IPS-15b (cell line): ENCODE results near the gene SCN2A.

ENCODE experiments used
- H3K27me3 ChIP-seq: one replicate; pipeline ENCODE4 v1.6.1; 2013; ENCODE audit warnings: low read length; ENCODE audit not compliant: control insufficient read depth, insufficient read depth
- H3K36me3 ChIP-seq: one replicate; pipeline ENCODE4 v1.6.1; 2013; ENCODE audit warnings: low read length; ENCODE audit not compliant: control insufficient read depth, insufficient read depth
- H3K4me1 ChIP-seq: one replicate; pipeline ENCODE4 v1.6.1; 2013; ENCODE audit warnings: mild to moderate bottlenecking, low read length; ENCODE audit not compliant: control insufficient read depth, insufficient read depth
- H3K4me3 ChIP-seq: one replicate; pipeline ENCODE4 v1.5.1; 2013; ENCODE audit warnings: low read depth, low read length
- H3K9ac ChIP-seq: one replicate; pipeline ENCODE4 v1.6.1; 2013; ENCODE audit warnings: low read depth, mild to moderate bottlenecking, low read length
- H3K9me3 ChIP-seq: one replicate; pipeline ENCODE4 v1.6.1; 2013; ENCODE audit warnings: mild to moderate bottlenecking, low read length; ENCODE audit not compliant: control insufficient read depth, insufficient read depth

SCN2A gene

DNA sequence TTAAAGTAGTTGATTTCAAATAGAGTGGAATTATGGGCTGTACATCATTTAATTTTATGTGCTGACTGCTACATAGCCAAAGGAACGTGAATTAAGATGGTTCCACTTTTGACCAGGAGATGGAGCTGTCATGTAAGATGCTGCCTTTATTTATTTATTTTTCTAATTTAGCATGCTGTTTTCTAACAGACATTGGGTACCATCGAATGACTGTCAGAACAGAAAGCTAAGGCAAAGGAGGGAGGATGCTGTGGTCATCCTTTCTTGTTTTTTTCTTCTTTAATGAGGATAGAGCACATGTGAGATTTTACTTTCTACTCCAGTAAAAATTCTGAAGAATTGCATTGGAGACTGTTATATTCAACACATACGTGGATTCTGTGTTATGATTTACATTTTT is at the start of gene SCN2A:
Gene SCN2A, plus strand, starts transcription at position 185 of the 400 bp plus-strand sequence. CDS start 56,410 bp downstream, outside the sequence.
- no peak within 1 kb of the TSS for H3K9ac ChIP-seq
- H3K9me3 ChIP-seq: no peaks in the 10 kb centered on the region
- no peaks in the 10 kb centered on the region for H3K36me3 ChIP-seq
- no peaks in the 10 kb centered on the region for H3K27me3 ChIP-seq
- H3K4me1 ChIP-seq: no peaks in the 10 kb centered on the region
- H3K4me3 ChIP-seq: no peak within 1 kb of the TSS

GRCh38 chr2:165191096-165191728 is 48.0 kb upstream of the SCN2A start:
- Histone ChIP-seq H3K4me3 (no peak overlapping the region), H3K27me3 (no peaks in the 10 kb centered on the region), H3K9me3 (no peaks in the 10 kb centered on the region), H3K4me1 (no peaks in the 10 kb centered on the region), H3K9ac (no peak overlapping the region), H3K36me3 (no peaks in the 10 kb centered on the region)

DNA sequence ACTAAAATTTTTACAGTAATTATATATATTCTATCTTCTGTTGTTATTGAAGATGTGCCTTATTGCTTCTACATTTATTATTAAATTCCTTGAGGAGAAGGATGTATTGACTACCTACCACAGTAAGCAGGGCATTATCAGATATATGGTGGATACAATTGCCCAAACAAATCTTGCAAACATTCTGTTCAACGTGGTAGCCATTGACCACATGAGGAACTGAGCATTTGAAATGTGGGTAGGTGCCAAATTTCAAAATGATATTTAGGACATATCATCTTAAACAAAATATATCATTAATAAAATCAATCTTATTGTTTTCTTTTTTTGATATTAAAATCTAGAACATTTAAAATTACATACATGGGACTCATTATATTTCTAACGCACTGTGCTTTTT is 46.5 kb upstream of the SCN2A start:
- Histone ChIP-seq H3K9ac (no peak overlapping the region), H3K27me3 (no peaks in the 10 kb centered on the region)

DNA sequence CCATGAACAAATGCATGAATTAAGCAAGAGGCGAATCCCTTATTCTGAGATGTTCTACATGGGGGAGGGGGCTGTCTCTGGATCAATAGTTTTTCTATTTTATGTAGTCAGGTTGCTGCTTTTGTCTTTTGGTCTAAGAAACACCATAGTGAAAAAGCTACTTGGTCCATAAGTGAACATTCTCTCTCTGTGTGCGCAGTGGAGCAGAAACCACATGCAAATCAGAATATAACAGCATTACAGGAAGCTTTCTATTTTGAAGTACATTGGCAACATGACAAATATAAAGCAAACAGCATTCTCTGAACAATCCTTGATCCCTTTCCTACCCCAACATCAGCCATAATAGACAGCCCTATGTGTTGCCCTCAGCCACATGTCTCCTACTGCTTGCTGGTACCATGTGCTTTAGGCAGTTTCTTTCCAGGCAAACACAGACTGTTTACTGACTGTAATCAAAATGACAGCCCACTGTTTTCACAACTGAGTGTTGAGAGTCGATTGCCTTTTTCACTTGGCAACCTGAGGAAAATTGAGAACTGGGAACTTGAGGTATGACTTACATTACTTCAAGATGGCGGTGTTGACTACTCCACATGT is 45.9 kb upstream of the SCN2A start:
- Histone ChIP-seq H3K9me3 (no peaks in the 10 kb centered on the region), H3K36me3 (no peaks in the 10 kb centered on the region), H3K9ac (no peak overlapping the region), H3K4me1 (no peaks in the 10 kb centered on the region), H3K27me3 (no peaks in the 10 kb centered on the region), H3K4me3 (no peak overlapping the region)

More for the DNA sequence above, 46.5 kb upstream of the SCN2A start:
- no peak overlapping the region for H3K4me3 ChIP-seq
- no peaks in the 10 kb centered on the region for H3K36me3 ChIP-seq
- H3K9me3 ChIP-seq: no peaks in the 10 kb centered on the region
- no peaks in the 10 kb centered on the region for H3K4me1 ChIP-seq

DNA sequence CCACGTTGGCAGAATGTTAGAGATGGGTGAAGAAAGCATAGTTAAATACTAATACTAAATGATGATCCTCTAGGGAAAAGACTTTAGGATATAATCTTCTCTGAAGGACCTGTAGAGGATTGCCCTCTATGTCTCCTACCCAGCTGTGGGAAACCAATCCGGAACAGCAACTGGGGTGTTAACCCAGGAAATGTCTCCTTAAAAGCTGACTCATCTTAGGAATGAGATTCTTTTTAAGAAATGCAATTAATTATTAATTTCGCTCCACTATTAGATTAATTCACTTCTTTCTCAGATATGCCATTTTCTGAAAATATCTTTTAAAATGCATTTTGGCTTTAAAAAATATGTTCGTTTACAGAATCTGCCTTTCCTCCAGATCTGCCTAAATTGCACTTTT is 42.8 kb upstream of the SCN2A start:
- H3K9me3 ChIP-seq: no peaks in the 10 kb centered on the region
- H3K4me1 ChIP-seq: no peaks in the 10 kb centered on the region
- H3K4me3 ChIP-seq: no peak overlapping the region
- no peaks in the 10 kb centered on the region for H3K36me3 ChIP-seq
- H3K27me3 ChIP-seq: no peaks in the 10 kb centered on the region
- no peak overlapping the region for H3K9ac ChIP-seq

DNA sequence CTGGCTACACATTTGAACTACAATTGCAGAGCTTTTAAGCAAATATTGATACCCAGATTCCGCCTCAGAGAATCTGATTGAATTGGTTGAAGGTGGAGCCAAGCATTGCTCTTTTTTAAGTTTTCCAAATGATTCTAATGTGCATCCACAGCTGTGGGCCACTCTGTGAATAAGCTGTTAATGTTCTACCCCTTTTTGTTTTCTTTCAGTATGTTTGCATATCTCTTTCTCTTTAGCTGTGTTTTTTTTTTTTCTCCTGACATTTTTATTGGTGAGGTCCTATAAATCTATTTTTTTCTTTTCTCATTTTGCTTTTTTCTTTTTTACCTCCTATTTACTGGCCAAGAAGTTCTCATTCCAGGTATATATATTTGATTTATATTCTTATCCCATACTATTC is 41.9 kb upstream of the SCN2A start:
- Histone ChIP-seq H3K9ac (no peak overlapping the region), H3K36me3 (no peaks in the 10 kb centered on the region), H3K9me3 (no peaks in the 10 kb centered on the region), H3K4me3 (no peak overlapping the region), H3K27me3 (no peaks in the 10 kb centered on the region), H3K4me1 (no peaks in the 10 kb centered on the region)

- no peaks in the 10 kb centered on the region for H3K9me3 ChIP-seq
- H3K9ac ChIP-seq: no peak overlapping the region
These were observed 41.0 kb upstream of the SCN2A start for GRCh38 chr2:165198181-165198580.

DNA sequence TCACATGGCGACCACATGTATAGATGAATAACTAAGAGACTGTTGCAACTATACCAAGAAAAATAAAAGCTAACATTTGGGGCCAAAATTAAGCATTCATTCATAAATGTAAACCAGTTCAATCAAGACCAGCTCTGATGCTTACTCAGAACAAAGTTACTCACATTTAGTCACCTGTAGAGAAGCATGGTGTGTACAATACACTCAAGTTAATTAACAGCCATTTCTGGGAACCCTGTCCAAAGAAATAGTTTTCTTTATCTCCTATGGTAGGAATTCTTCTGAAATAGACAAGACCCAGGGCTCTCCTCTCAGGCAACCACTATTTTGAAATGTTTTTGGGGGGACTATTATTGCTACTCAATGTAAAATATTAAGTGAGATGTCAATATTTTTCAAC is 37.0 kb upstream of the SCN2A start:
- Histone ChIP-seq H3K4me1 (no peaks in the 10 kb centered on the region), H3K27me3 (no peaks in the 10 kb centered on the region), H3K9ac (no peak overlapping the region), H3K9me3 (no peaks in the 10 kb centered on the region), H3K4me3 (no peak overlapping the region), H3K36me3 (no peaks in the 10 kb centered on the region)

More at GRCh38 chr2:165198181-165198580, 41.0 kb upstream of the SCN2A start:
- no peaks in the 10 kb centered on the region for H3K4me1 ChIP-seq
- no peaks in the 10 kb centered on the region for H3K36me3 ChIP-seq
- no peaks in the 10 kb centered on the region for H3K27me3 ChIP-seq
- no peak overlapping the region for H3K4me3 ChIP-seq

DNA sequence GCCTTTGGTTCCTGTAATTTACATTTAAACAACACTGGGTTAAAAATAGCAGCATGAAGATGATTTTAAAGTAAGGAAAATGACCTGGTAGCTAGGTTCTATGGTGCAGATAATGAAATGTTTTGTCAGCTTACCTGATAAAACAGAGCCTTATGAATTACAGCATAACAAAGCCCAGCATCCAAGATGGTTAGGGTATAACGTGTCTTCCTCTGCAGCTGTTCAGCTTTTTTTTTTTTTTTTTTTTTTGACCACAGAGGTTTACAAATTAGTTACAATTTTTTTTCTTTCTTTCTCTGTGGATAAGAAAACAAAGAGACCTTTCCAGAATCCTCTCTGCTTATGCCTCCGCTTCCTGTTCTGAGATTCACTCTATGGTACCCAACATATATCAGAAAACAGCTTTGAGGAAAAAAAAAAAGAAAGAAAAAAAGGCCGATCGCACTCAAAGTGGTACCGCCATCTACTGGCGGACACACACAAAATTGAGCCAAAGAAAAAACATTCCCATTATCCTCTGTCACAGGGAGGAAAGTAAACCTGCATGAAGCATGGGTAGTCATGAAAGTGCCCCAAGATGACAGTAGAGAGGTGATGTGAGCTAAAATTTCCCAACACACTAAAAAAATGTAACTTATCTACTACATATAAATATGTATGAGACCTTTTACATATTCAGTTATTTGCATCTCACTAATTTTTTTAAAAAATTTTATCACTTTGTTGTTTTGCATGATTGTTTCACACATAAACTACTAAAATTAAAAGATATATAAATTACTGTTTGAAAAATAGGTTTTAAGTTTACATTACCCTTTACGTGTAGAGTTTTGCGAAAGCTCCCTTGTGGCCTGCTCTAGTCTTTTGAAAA is 35.3 kb upstream of the SCN2A start, which contains the start of gene SCN3A:
Gene SCN3A, minus strand, starts transcription at position 362 of the 871 bp plus-strand sequence. CDS start 27,656 bp downstream, outside the sequence.
- Histone ChIP-seq H3K27me3 (no peaks in the 10 kb centered on the region), H3K4me1 (no peaks in the 10 kb centered on the region), H3K4me3 (no peak within 1 kb of the TSS), H3K9me3 (no peaks in the 10 kb centered on the region), H3K36me3 (no peaks in the 10 kb centered on the region), H3K9ac (no peak within 1 kb of the TSS)

GRCh38 chr2:165205865-165206264 is 33.3 kb upstream of the SCN2A start:
- Histone ChIP-seq H3K36me3 (no peaks in the 10 kb centered on the region), H3K4me3 (no peak overlapping the region), H3K9me3 (no peaks in the 10 kb centered on the region), H3K27me3 (no peaks in the 10 kb centered on the region), H3K9ac (no peak overlapping the region), H3K4me1 (no peaks in the 10 kb centered on the region)

GRCh38 chr2:165208094-165208493 is 31.1 kb upstream of the SCN2A start:
- H3K36me3 ChIP-seq: no peaks in the 10 kb centered on the region
- H3K4me3 ChIP-seq: no peak overlapping the region
- no peaks in the 10 kb centered on the region for H3K9me3 ChIP-seq
- no peaks in the 10 kb centered on the region for H3K4me1 ChIP-seq
- no peaks in the 10 kb centered on the region for H3K27me3 ChIP-seq
- no peak overlapping the region for H3K9ac ChIP-seq
